Stimulated activated naive CD8-positive, alpha-beta T cell treated with anti-CD3 and anti-CD28 coated beads, Interleukin-15, Interleukin-2, amounts not matched to agents 100 ng/mL and 50 ng/mL, for 24 hours (primary cell): ENCODE measurements around the gene RAPGEF2.

Experiments
- H3K27ac Mint-ChIP-seq: one replicate; pipeline ENCODE4 v1.8.0; 2021; ENCODE audit warnings: mild to moderate bottlenecking, mixed read lengths
- H3K27me3 Mint-ChIP-seq: one replicate; pipeline ENCODE4 v1.8.0; 2021; ENCODE audit warnings: mixed read lengths
- H3K36me3 Mint-ChIP-seq: one replicate; pipeline ENCODE4 v1.8.0; 2021; ENCODE audit warnings: low read depth, mixed read lengths
- H3K4me1 Mint-ChIP-seq: one replicate; pipeline ENCODE4 v1.8.0; 2021; ENCODE audit warnings: low read depth, mixed read lengths
- H3K4me3 Mint-ChIP-seq: one replicate; pipeline ENCODE4 v1.8.0; 2021; ENCODE audit warnings: mild to moderate bottlenecking, mixed read lengths
- H3K9me3 Mint-ChIP-seq: one replicate; pipeline ENCODE4 v1.8.0; 2021; ENCODE audit warnings: mixed read lengths

Gene RAPGEF2

GRCh38 chr4:159352609-159353008 lies 249.7 kb downstream of the RAPGEF2 start:
- Mint-ChIP-seq H3K27ac (no peak overlapping the region), H3K4me1 (no peaks in the 10 kb centered on the region), H3K9me3 (no peaks in the 10 kb centered on the region), H3K36me3 (peaks cover 56% of the 10 kb centered on the region), H3K4me3 (no peak overlapping the region), H3K27me3 (no peaks in the 10 kb centered on the region)

- Mint-ChIP-seq H3K27ac (no peak overlapping the region), H3K27me3 (no peaks in the 10 kb centered on the region), H3K9me3 (no peaks in the 10 kb centered on the region), H3K4me3 (no peak overlapping the region), H3K36me3 (peaks cover 49% of the 10 kb centered on the region), H3K4me1 (no peaks in the 10 kb centered on the region)
These were observed 250.7 kb downstream of the RAPGEF2 start for GRCh38 chr4:159353422-159354116.

GRCh38 chr4:159355466-159355865 lies 252.6 kb downstream of the RAPGEF2 start:
- no peak overlapping the region for H3K4me3 Mint-ChIP-seq
- H3K36me3 Mint-ChIP-seq, result peaks cover 60% of the 10 kb centered on the region
- H3K9me3 Mint-ChIP-seq, result no peaks in the 10 kb centered on the region
- no peaks in the 10 kb centered on the region for H3K27me3 Mint-ChIP-seq
- no peaks in the 10 kb centered on the region for H3K4me1 Mint-ChIP-seq
- no peak overlapping the region for H3K27ac Mint-ChIP-seq

- H3K27ac Mint-ChIP-seq, result no peak overlapping the region
- no peaks in the 10 kb centered on the region for H3K4me1 Mint-ChIP-seq
- H3K9me3 Mint-ChIP-seq, result no peaks in the 10 kb centered on the region
- H3K4me3 Mint-ChIP-seq, result no peak overlapping the region
- H3K27me3 Mint-ChIP-seq, result no peaks in the 10 kb centered on the region
- peaks cover 54% of the 10 kb centered on the region for H3K36me3 Mint-ChIP-seq
These were observed 254.5 kb downstream of the RAPGEF2 start for GRCh38 chr4:159357350-159357749.

- Mint-ChIP-seq H3K27me3 (no peaks in the 10 kb centered on the region), H3K27ac (no peak overlapping the region), H3K4me3 (no peak overlapping the region), H3K36me3 (peaks cover 45% of the 10 kb centered on the region), H3K9me3 (no peaks in the 10 kb centered on the region), H3K4me1 (no peaks in the 10 kb centered on the region)
These were observed 255.3 kb downstream of the RAPGEF2 start for GRCh38 chr4:159358226-159358625.

- peaks cover 30% of the 10 kb centered on the region for H3K36me3 Mint-ChIP-seq
- H3K4me3 Mint-ChIP-seq, result no peak overlapping the region
- H3K9me3 Mint-ChIP-seq, result no peaks in the 10 kb centered on the region
- H3K27ac Mint-ChIP-seq, result no peak overlapping the region
- no peaks in the 10 kb centered on the region for H3K4me1 Mint-ChIP-seq
- no peaks in the 10 kb centered on the region for H3K27me3 Mint-ChIP-seq
These were observed 257.7 kb downstream of the RAPGEF2 start for GRCh38 chr4:159360549-159360948.

- Mint-ChIP-seq H3K36me3 (peaks cover 20% of the 10 kb centered on the region), H3K9me3 (no peaks in the 10 kb centered on the region), H3K4me3 (no peak overlapping the region), H3K4me1 (no peaks in the 10 kb centered on the region), H3K27ac (no peak overlapping the region), H3K27me3 (peaks cover 5% of the 10 kb centered on the region)
These were observed 260.5 kb downstream of the RAPGEF2 start for GRCh38 chr4:159363361-159363760.

GRCh38 chr4:159366966-159367780 lies 264.3 kb downstream of the RAPGEF2 start:
- H3K27me3 Mint-ChIP-seq, result peaks cover 18% of the 10 kb centered on the region
- H3K4me3 Mint-ChIP-seq, result no peak overlapping the region
- no peaks in the 10 kb centered on the region for H3K36me3 Mint-ChIP-seq
- no peak overlapping the region for H3K27ac Mint-ChIP-seq
- H3K4me1 Mint-ChIP-seq, result no peaks in the 10 kb centered on the region
- no peaks in the 10 kb centered on the region for H3K9me3 Mint-ChIP-seq

GRCh38 chr4:159367781-159368080 lies 264.9 kb downstream of the RAPGEF2 start:
- Mint-ChIP-seq H3K4me1 (no peaks in the 10 kb centered on the region), H3K4me3 (no peak overlapping the region), H3K36me3 (no peaks in the 10 kb centered on the region), H3K27ac (no peak overlapping the region), H3K27me3 (peaks cover 18% of the 10 kb centered on the region), H3K9me3 (no peaks in the 10 kb centered on the region)

GRCh38 chr4:159368320-159368719 lies 265.4 kb downstream of the RAPGEF2 start:
- Mint-ChIP-seq H3K27me3 (peaks cover 18% of the 10 kb centered on the region), H3K27ac (no peak overlapping the region), H3K36me3 (no peaks in the 10 kb centered on the region), H3K4me1 (no peaks in the 10 kb centered on the region), H3K9me3 (no peaks in the 10 kb centered on the region), H3K4me3 (no peak overlapping the region)

- H3K27me3 Mint-ChIP-seq, result peaks cover 18% of the 10 kb centered on the region
- no peak overlapping the region for H3K4me3 Mint-ChIP-seq
- no peaks in the 10 kb centered on the region for H3K4me1 Mint-ChIP-seq
- H3K9me3 Mint-ChIP-seq, result no peaks in the 10 kb centered on the region
- H3K36me3 Mint-ChIP-seq, result no peaks in the 10 kb centered on the region
- no peak overlapping the region for H3K27ac Mint-ChIP-seq
These were observed 266.4 kb downstream of the RAPGEF2 start for GRCh38 chr4:159369256-159369655.

- H3K9me3 Mint-ChIP-seq, result no peaks in the 10 kb centered on the region
- H3K27me3 Mint-ChIP-seq, result peaks cover 18% of the 10 kb centered on the region
- H3K4me3 Mint-ChIP-seq, result no peak overlapping the region
- no peaks in the 10 kb centered on the region for H3K36me3 Mint-ChIP-seq
- no peak overlapping the region for H3K27ac Mint-ChIP-seq
- H3K4me1 Mint-ChIP-seq, result no peaks in the 10 kb centered on the region
These were observed 267.4 kb downstream of the RAPGEF2 start for GRCh38 chr4:159370286-159370685.

GRCh38 chr4:159374749-159375530 lies 272.1 kb downstream of the RAPGEF2 start:
- peaks cover 7% of the 10 kb centered on the region for H3K27me3 Mint-ChIP-seq

GRCh38 chr4:159376289-159376688 lies 273.4 kb downstream of the RAPGEF2 start:
- Mint-ChIP-seq H3K27ac (no peak overlapping the region), H3K27me3 (no peaks in the 10 kb centered on the region), H3K9me3 (no peaks in the 10 kb centered on the region), H3K4me3 (no peak overlapping the region), H3K4me1 (no peaks in the 10 kb centered on the region), H3K36me3 (no peaks in the 10 kb centered on the region)

More at GRCh38 chr4:159374749-159375530, 272.1 kb downstream of the RAPGEF2 start:
- Mint-ChIP-seq H3K4me1 (no peaks in the 10 kb centered on the region), H3K27ac (no peak overlapping the region), H3K36me3 (no peaks in the 10 kb centered on the region), H3K9me3 (no peaks in the 10 kb centered on the region), H3K4me3 (no peak overlapping the region)

- Mint-ChIP-seq H3K9me3 (no peaks in the 10 kb centered on the region), H3K4me1 (no peaks in the 10 kb centered on the region), H3K4me3 (no peak overlapping the region), H3K27ac (no peak overlapping the region), H3K36me3 (no peaks in the 10 kb centered on the region), H3K27me3 (no peaks in the 10 kb centered on the region)
These were observed 275.3 kb downstream of the RAPGEF2 start for GRCh38 chr4:159378056-159378616.
